MM.1S (cell line): ENCODE measurements around the gene SASS6.

Experiments used
- CTCF ChIP-seq: fragments of 300-600 bp; sonication (generic); IDR thresholded peaks from 2 replicates; pipeline ENCODE4 v1.5.1; 2016; ENCODE audit warnings: antibody characterized with exemption, low read length, mixed read lengths
- EZH2 ChIP-seq: fragments of 300-600 bp; sonication (generic); optimal IDR thresholded peaks from 2 replicates; pipeline ENCODE3; 2017; ENCODE audit warnings: low read depth, mild to moderate bottlenecking, antibody characterized with exemption, low read length, mixed read lengths

GRCh38 chr1:100141192-100141591 is 8.5 kb upstream of the SASS6 start:
- no peak for TF ChIP-seq CTCF
- TF ChIP-seq EZH2, result no peak
